HepG2 (cell line): ENCODE results near the gene COPZ2. TPM values are rescaled to one million over a fixed set of nuclear protein-coding genes. Genes with fewer than 3 reads are reported as not detected.

Experiments
- ARNT2 ChIP-seq: sonication (generic); formaldehyde crosslinking; IDR thresholded peaks from 2 replicates; pipeline ENCODE4 v1.8.0; 2022; ENCODE audit warnings: mild to moderate bottlenecking, low read depth, missing genetic modification reagents, moderate library complexity
- FUBP1 ChIP-seq: sonication (generic); formaldehyde crosslinking; IDR thresholded peaks from 2 replicates; pipeline ENCODE4 v1.5.1; 2020; ENCODE audit warnings: missing genetic modification reagents, mild to moderate bottlenecking, borderline replicate concordance
- GFI1 ChIP-seq: sonication (generic); formaldehyde crosslinking; IDR thresholded peaks from 2 replicates; pipeline ENCODE4 v1.5.0; 2020; ENCODE audit warnings: missing genetic modification reagents, mild to moderate bottlenecking, borderline replicate concordance
- MXD4 ChIP-seq: IDR thresholded peaks from 2 replicates; pipeline ENCODE4 v1.6.1; 2016; ENCODE audit warnings: mild to moderate bottlenecking, missing biosample characterization, missing genetic modification reagents
- REXO4 ChIP-seq: sonication (generic); formaldehyde crosslinking; IDR thresholded peaks from 2 replicates; pipeline ENCODE4 v1.8.0; 2022; ENCODE audit warnings: missing genetic modification reagents, mild to moderate bottlenecking, borderline replicate concordance
- TEAD2 ChIP-seq: sonication (generic); formaldehyde crosslinking; IDR thresholded peaks from 2 replicates; pipeline ENCODE4 v1.9.0; 2021; ENCODE audit warnings: missing genetic modification reagents
- ZBTB43 ChIP-seq: sonication (generic); formaldehyde crosslinking; conservative IDR thresholded peaks from 2 replicates; pipeline ENCODE4 v1.4.0; 2020; ENCODE audit warnings: missing genetic modification reagents
- ZNF253 ChIP-seq: sonication (generic); formaldehyde crosslinking; IDR thresholded peaks from 2 replicates; pipeline ENCODE4 v1.8.0; 2022; ENCODE audit warnings: mild to moderate bottlenecking, missing genetic modification reagents, borderline replicate concordance
- ZNF34 ChIP-seq: sonication (generic); formaldehyde crosslinking; IDR thresholded peaks from 2 replicates; pipeline ENCODE4 v1.4.0; 2020; ENCODE audit warnings: mild to moderate bottlenecking, missing genetic modification reagents, borderline replicate concordance
- ZNF362 ChIP-seq: sonication (generic); formaldehyde crosslinking; IDR thresholded peaks from 2 replicates; pipeline ENCODE4 v1.4.0; 2020; ENCODE audit warnings: missing genetic modification reagents, mild to moderate bottlenecking, borderline replicate concordance
- ZNF761 ChIP-seq: sonication (generic); formaldehyde crosslinking; conservative IDR thresholded peaks from 2 replicates; pipeline ENCODE4 v1.4.0; 2020; ENCODE audit warnings: mild to moderate bottlenecking, missing genetic modification reagents
- ZNF775 ChIP-seq: sonication (generic); formaldehyde crosslinking; IDR thresholded peaks from 2 replicates; pipeline ENCODE4 v1.4.0; 2020; ENCODE audit warnings: missing genetic modification reagents, mild to moderate bottlenecking, moderate library complexity, borderline replicate concordance
- polyA plus RNA-seq, 8 experiments: library from polyadenylated mRNA; depleted of rRNA in 3 of 8; stranded (reverse) in 7 of 8; unstranded in 1 of 8; fragments of >200 nt; fragmentation: Illumina TruSeq in 4 of 8; extraction: Trizol in 4 of 8; gene quantifications; 2 replicates each; pipeline versions ENCODE4 v1.2.1 to v1.2.3, GENCODE V29; 2011 to 2016; ENCODE audit warnings: low read depth in 4 of 8, missing spikeins in 1 of 8, mixed read lengths in 1 of 8; ENCODE audit not compliant: insufficient read depth in 1 of 8
- total RNA-seq, 5 experiments: library from RNA; depleted of rRNA; stranded (reverse); fragments of >200 nt; fragmentation: Illumina TruSeq; extraction: Trizol; gene quantifications; 2 replicates each; pipeline ENCODE4 v1.2.3, GENCODE V29; 2016; ENCODE audit warnings: low read depth in 1 of 5
- TF ChIP-seq, protein P1 (sequence below): IDR thresholded peaks from 2 replicates; pipeline ENCODE4 v1.6.1; 2012; ENCODE audit warnings: low read depth, low read length, improper control_type of control experiment
- TF ChIP-seq, protein P2 (sequence below): sonication (generic); formaldehyde crosslinking; IDR thresholded peaks from 2 replicates; pipeline ENCODE4 v1.4.0; 2020; ENCODE audit warnings: missing genetic modification reagents, borderline replicate concordance
- TF ChIP-seq, protein P3 (sequence below): sonication (generic); formaldehyde crosslinking; IDR thresholded peaks from 2 replicates; pipeline ENCODE4 v1.4.0; 2020; ENCODE audit warnings: missing genetic modification reagents, borderline replicate concordance

COPZ2 gene
- total and polyA plus RNA-seq, 2 of the 13 experiments (the other 11 are each of a cell fraction or from before 2014, with no cell fraction given) = 0.61 to 1.5 TPM

GRCh38 chr17:48023400-48024148 is 14.0 kb downstream of the COPZ2 start (continued):
- TF ChIP-seq ZNF253 = no peak
- no peak for TF ChIP-seq REXO4
- no peak for TF ChIP-seq MXD4 (CRISPR knock-in tag)
- TF ChIP-seq, protein P1, sequence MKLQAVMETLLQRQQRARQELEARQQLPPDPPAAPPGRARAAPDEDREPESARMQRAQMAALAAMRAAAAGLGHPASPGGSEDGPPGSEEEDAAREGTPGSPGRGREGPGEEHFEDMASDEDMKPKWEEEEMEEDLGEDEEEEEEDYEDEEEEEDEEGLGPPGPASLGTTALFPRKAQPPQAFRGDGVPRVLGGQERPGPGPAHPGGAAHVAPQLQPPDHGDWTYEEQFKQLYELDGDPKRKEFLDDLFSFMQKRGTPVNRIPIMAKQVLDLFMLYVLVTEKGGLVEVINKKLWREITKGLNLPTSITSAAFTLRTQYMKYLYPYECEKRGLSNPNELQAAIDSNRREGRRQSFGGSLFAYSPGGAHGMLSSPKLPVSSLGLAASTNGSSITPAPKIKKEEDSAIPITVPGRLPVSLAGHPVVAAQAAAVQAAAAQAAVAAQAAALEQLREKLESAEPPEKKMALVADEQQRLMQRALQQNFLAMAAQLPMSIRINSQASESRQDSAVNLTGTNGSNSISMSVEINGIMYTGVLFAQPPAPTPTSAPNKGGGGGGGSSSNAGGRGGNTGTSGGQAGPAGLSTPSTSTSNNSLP = no peak
- TF ChIP-seq, protein P2, sequence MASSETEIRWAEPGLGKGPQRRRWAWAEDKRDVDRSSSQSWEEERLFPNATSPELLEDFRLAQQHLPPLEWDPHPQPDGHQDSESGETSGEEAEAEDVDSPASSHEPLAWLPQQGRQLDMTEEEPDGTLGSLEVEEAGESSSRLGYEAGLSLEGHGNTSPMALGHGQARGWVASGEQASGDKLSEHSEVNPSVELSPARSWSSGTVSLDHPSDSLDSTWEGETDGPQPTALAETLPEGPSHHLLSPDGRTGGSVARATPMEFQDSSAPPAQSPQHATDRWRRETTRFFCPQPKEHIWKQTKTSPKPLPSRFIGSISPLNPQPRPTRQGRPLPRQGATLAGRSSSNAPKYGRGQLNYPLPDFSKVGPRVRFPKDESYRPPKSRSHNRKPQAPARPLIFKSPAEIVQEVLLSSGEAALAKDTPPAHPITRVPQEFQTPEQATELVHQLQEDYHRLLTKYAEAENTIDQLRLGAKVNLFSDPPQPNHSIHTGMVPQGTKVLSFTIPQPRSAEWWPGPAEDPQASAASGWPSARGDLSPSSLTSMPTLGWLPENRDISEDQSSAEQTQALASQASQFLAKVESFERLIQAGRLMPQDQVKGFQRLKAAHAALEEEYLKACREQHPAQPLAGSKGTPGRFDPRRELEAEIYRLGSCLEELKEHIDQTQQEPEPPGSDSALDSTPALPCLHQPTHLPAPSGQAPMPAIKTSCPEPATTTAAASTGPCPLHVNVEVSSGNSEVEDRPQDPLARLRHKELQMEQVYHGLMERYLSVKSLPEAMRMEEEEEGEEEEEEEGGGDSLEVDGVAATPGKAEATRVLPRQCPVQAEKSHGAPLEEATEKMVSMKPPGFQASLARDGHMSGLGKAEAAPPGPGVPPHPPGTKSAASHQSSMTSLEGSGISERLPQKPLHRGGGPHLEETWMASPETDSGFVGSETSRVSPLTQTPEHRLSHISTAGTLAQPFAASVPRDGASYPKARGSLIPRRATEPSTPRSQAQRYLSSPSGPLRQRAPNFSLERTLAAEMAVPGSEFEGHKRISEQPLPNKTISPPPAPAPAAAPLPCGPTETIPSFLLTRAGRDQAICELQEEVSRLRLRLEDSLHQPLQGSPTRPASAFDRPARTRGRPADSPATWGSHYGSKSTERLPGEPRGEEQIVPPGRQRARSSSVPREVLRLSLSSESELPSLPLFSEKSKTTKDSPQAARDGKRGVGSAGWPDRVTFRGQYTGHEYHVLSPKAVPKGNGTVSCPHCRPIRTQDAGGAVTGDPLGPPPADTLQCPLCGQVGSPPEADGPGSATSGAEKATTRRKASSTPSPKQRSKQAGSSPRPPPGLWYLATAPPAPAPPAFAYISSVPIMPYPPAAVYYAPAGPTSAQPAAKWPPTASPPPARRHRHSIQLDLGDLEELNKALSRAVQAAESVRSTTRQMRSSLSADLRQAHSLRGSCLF (CRISPR knock-in tag) = no peak
- no peak for TF ChIP-seq ZNF362
- TF ChIP-seq GFI1 = peak; percentile 38; the same call in 1 of the 2 replicates
- no peak for TF ChIP-seq ZNF775 (CRISPR knock-in tag)
- TF ChIP-seq ARNT2 (CRISPR knock-in tag) = no peak
- no peak for TF ChIP-seq ZNF761 (CRISPR knock-in tag)
- TF ChIP-seq, protein P3, sequence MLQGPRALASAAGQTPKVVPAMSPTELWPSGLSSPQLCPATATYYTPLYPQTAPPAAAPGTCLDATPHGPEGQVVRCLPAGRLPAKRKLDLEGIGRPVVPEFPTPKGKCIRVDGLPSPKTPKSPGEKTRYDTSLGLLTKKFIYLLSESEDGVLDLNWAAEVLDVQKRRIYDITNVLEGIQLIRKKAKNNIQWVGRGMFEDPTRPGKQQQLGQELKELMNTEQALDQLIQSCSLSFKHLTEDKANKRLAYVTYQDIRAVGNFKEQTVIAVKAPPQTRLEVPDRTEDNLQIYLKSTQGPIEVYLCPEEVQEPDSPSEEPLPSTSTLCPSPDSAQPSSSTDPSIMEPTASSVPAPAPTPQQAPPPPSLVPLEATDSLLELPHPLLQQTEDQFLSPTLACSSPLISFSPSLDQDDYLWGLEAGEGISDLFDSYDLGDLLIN (CRISPR knock-in tag) = no peak
- no peak for TF ChIP-seq TEAD2 (CRISPR knock-in tag)
- TF ChIP-seq ZNF34 (CRISPR knock-in tag) = no peak
- TF ChIP-seq FUBP1 (CRISPR knock-in tag) = no peak
- no peak for TF ChIP-seq ZBTB43 (CRISPR knock-in tag)
